Progenitor cell of endocrine pancreas (in vitro differentiated cells): ENCODE data around the gene PTPRM. TPM values are rescaled to one million over a fixed set of nuclear protein-coding genes. Genes with fewer than 3 reads are reported as not detected.

Experiments
- DNase-seq: peaks from one replicate; pipeline ENCODE4 v3.0.0; 2021; ENCODE audit warnings: low spot score; ENCODE audit not compliant: unreplicated experiment
- H3K27ac Mint-ChIP-seq: 2 replicates; pipeline ENCODE4 v1.8.0; 2021; ENCODE audit warnings: mild to moderate bottlenecking, moderate library complexity, mixed read lengths
- H3K27me3 Mint-ChIP-seq: 2 replicates; pipeline ENCODE4 v1.8.0; 2021; ENCODE audit warnings: mixed read lengths
- H3K36me3 Mint-ChIP-seq: 2 replicates; pipeline ENCODE4 v1.8.0; 2022; ENCODE audit warnings: mixed read lengths; ENCODE audit not compliant: insufficient read depth
- H3K4me1 Mint-ChIP-seq: 2 replicates; pipeline ENCODE4 v1.8.0; 2021; ENCODE audit warnings: low read depth, mixed read lengths
- H3K4me3 Mint-ChIP-seq: 2 replicates; pipeline ENCODE4 v1.8.0; 2021; ENCODE audit warnings: low read depth, mild to moderate bottlenecking, moderate library complexity, mixed read lengths
- H3K9me3 Mint-ChIP-seq: 2 replicates; pipeline ENCODE4 v1.8.0; 2021; ENCODE audit warnings: low read depth, mixed read lengths
- total RNA-seq: library from RNA; stranded (reverse); gene quantifications from 2 replicates; pipeline ENCODE4 v1.2.1, GENCODE V29; 2021
- TF ChIP-seq, protein P1 (sequence below): fragments of 200-600 bp; sonication (generic); IDR thresholded peaks from one replicate; pipeline ENCODE4 v1.5.0; 2021; ENCODE audit warnings: antibody characterized with exemption, mild to moderate bottlenecking; ENCODE audit not compliant: unreplicated experiment

Gene PTPRM
- total RNA-seq, 1 donor from 2014 or later = 23.2 TPM

DNA sequence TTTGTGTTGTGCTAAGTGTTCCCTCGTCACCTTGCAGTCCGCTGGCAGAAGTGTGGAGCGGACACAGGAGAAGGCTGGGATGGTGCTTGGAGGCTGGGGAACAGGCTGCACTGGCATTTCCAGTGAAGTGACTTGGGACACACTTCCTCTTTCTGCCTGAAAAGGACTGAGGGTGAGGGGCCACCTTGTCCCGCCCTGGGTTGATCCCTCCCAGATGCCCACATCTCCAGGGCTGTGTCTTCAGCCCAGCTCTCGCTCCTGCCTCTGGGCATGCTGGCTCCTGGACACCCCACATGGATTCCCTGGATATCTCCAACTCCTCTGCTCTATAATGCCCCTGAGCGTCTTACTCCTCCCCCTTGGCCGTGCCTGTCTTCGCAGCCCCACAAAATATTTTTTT is 412.6 kb downstream of the PTPRM start:
- Mint-ChIP-seq H3K4me3 (no peak overlapping the region), H3K36me3 (no peaks in the 10 kb centered on the region), H3K9me3 (no peaks in the 10 kb centered on the region), H3K27me3 (no peaks in the 10 kb centered on the region), H3K27ac (no peak overlapping the region), H3K4me1 (no peaks in the 10 kb centered on the region)
- DNase-seq = no peak
- TF ChIP-seq, protein P1, sequence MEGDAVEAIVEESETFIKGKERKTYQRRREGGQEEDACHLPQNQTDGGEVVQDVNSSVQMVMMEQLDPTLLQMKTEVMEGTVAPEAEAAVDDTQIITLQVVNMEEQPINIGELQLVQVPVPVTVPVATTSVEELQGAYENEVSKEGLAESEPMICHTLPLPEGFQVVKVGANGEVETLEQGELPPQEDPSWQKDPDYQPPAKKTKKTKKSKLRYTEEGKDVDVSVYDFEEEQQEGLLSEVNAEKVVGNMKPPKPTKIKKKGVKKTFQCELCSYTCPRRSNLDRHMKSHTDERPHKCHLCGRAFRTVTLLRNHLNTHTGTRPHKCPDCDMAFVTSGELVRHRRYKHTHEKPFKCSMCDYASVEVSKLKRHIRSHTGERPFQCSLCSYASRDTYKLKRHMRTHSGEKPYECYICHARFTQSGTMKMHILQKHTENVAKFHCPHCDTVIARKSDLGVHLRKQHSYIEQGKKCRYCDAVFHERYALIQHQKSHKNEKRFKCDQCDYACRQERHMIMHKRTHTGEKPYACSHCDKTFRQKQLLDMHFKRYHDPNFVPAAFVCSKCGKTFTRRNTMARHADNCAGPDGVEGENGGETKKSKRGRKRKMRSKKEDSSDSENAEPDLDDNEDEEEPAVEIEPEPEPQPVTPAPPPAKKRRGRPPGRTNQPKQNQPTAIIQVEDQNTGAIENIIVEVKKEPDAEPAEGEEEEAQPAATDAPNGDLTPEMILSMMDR = no peak

DNA sequence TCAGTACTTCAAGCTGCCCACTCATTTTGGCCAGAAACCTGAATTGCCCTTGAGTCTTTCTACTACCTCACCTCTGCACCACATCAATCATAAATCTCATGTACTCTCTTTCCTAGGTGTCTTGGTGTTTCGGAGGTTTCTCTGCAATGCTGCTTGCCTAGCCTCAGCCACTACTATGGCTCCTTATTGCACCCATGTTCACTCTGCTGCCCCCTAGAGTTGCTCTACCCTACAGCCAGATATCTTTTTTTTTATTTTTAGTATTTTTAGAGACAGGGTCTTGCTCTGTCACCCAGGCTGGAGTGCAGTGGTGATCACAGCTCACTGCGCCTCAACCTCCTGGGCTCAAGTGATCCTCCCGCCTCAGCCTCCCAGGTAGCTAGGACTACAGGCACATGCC is 413.0 kb downstream of the PTPRM start:
- Mint-ChIP-seq H3K27me3 (no peaks in the 10 kb centered on the region), H3K4me1 (no peaks in the 10 kb centered on the region), H3K4me3 (no peak overlapping the region), H3K9me3 (no peaks in the 10 kb centered on the region), H3K36me3 (no peaks in the 10 kb centered on the region), H3K27ac (no peak overlapping the region)
- TF ChIP-seq, protein P1 = peak; percentile 9
- DNase-seq = no peak

DNA sequence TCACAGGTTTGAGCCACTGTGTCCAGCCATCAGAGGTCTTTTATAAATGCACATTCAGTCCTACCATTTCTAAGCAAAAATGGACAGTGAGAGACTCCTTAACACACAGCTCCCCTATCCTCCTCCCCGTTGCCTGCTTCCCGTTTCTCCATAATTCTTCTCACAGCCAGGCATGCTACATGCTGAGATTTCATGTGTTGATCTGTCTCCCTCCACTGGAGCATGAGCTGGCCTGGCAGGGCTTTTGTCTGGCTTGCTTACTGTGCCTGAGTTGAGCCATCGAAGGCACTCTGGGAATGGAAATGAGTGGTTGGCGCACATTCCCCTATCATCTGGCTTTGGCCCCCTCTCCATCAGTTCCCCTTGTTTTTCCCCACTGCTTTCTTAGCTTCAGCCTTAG is 413.5 kb downstream of the PTPRM start:
- H3K36me3 Mint-ChIP-seq = no peaks in the 10 kb centered on the region
- H3K4me1 Mint-ChIP-seq = no peaks in the 10 kb centered on the region
- no peaks in the 10 kb centered on the region for H3K27me3 Mint-ChIP-seq
- H3K27ac Mint-ChIP-seq = no peak overlapping the region
- DNase-seq = no peak
- TF ChIP-seq, protein P1 = no peak
- no peaks in the 10 kb centered on the region for H3K9me3 Mint-ChIP-seq
- H3K4me3 Mint-ChIP-seq = no peak overlapping the region

GRCh38 chr18:7982216-7982615 is 415.1 kb downstream of the PTPRM start:
- DNase-seq = no peak
- Mint-ChIP-seq H3K4me1 (peaks cover 2% of the 10 kb centered on the region), H3K4me3 (no peak overlapping the region), H3K27me3 (no peaks in the 10 kb centered on the region), H3K9me3 (no peaks in the 10 kb centered on the region), H3K36me3 (no peaks in the 10 kb centered on the region), H3K27ac (no peak overlapping the region)
- TF ChIP-seq, protein P1 = no peak

- Mint-ChIP-seq H3K27me3 (no peaks in the 10 kb centered on the region), H3K27ac (no peak overlapping the region), H3K36me3 (peaks cover 1% of the 10 kb centered on the region), H3K9me3 (peaks cover 3% of the 10 kb centered on the region), H3K4me1 (peaks cover 2% of the 10 kb centered on the region), H3K4me3 (no peak overlapping the region)
- no peak for DNase-seq
- TF ChIP-seq, protein P1 = no peak
These were observed 420.3 kb downstream of the PTPRM start for GRCh38 chr18:7987284-7987976.
